Neuronal stem cell (in vitro differentiated cells): ENCODE data around the gene TMEM51.
A peak's percentile ranks its signal among the peaks of the same experiment; 100 is the strongest.

Experiments
- DNase-seq: peaks from one replicate; pipeline ENCODE4 v3.0.0-alpha.2; 2013; ENCODE audit warnings: low spot score
- H2AFZ ChIP-seq: one replicate; pipeline ENCODE4 v1.6.1; 2013; ENCODE audit warnings: mild to moderate bottlenecking, low read length, inconsistent platforms
- H2AK5ac ChIP-seq: 2 replicates; pipeline ENCODE4 v1.6.1; 2013; ENCODE audit warnings: low read depth, mild to moderate bottlenecking, inconsistent platforms, low read length, moderate library complexity, mixed read lengths
- H2BK120ac ChIP-seq: 2 replicates; pipeline ENCODE4 v1.6.1; 2013; ENCODE audit warnings: low read depth, mild to moderate bottlenecking, inconsistent platforms, low read length, moderate library complexity, mixed read lengths
- H2BK12ac ChIP-seq: one replicate; pipeline ENCODE4 v1.6.1; 2013; ENCODE audit warnings: low read length, inconsistent platforms
- H2BK15ac ChIP-seq: 2 replicates; pipeline ENCODE4 v1.6.1; 2013; ENCODE audit warnings: mild to moderate bottlenecking, low read length, inconsistent platforms, mixed read lengths
- H2BK5ac ChIP-seq: one replicate; pipeline ENCODE4 v1.6.1; 2013; ENCODE audit warnings: inconsistent platforms, mild to moderate bottlenecking, low read length, moderate library complexity
- H3K14ac ChIP-seq: one replicate; pipeline ENCODE4 v1.6.1; 2013; ENCODE audit warnings: low read length, inconsistent platforms
- H3K18ac ChIP-seq: 2 replicates; pipeline ENCODE4 v1.6.1; 2013; ENCODE audit warnings: low read length, inconsistent platforms
- H3K23ac ChIP-seq: 2 replicates; pipeline ENCODE4 v1.6.1; 2013; ENCODE audit warnings: low read depth, mild to moderate bottlenecking, mixed read lengths, low read length, inconsistent platforms; ENCODE audit not compliant: poor library complexity
- H3K27ac ChIP-seq: replicated peaks from 3 replicates; pipeline ENCODE4 v1.5.1; 2013; ENCODE audit warnings: low read length, inconsistent platforms
- H3K27me3 ChIP-seq, 3 experiments: 2 replicates each; pipeline ENCODE4 v1.6.1; 2013; ENCODE audit warnings: low read length in 3 of 3, mild to moderate bottlenecking in 2 of 3, inconsistent platforms in 1 of 3, low read depth in 1 of 3, mixed read lengths in 1 of 3, moderate library complexity in 1 of 3; ENCODE audit not compliant: control insufficient read depth in 3 of 3, insufficient read depth in 3 of 3
- H3K36me3 ChIP-seq, 2 donors: replicated peaks in 1 of 2; 2 replicates each; pipeline ENCODE4 v1.6.1; 2013; ENCODE audit warnings: low read length in 2 of 2; ENCODE audit not compliant: control insufficient read depth in 2 of 2, insufficient read depth in 2 of 2
- H3K4ac ChIP-seq: 2 replicates; pipeline ENCODE4 v1.6.1; 2013; ENCODE audit warnings: inconsistent platforms, mild to moderate bottlenecking, low read length, moderate library complexity
- H3K4me1 ChIP-seq, 2 donors: 1 replicate in 1 of 2; 2 replicates in 1 of 2; pipeline ENCODE4 v1.6.1; 2013; ENCODE audit warnings: low read length in 2 of 2, low read depth in 1 of 2; ENCODE audit not compliant: control insufficient read depth in 2 of 2, insufficient read depth in 1 of 2
- H3K4me2 ChIP-seq: one replicate; pipeline ENCODE4 v1.6.1; 2013; ENCODE audit warnings: mild to moderate bottlenecking, low read length, inconsistent platforms; ENCODE audit not compliant: insufficient read depth, poor library complexity, severe bottlenecking
- H3K4me3 ChIP-seq, 2 donors: 2 replicates each; pipeline ENCODE4 v1.5.1; 2013; ENCODE audit warnings: low read length in 2 of 2, mild to moderate bottlenecking in 2 of 2, inconsistent platforms in 1 of 2, moderate library complexity in 1 of 2
- H3K79me1 ChIP-seq: one replicate; pipeline ENCODE4 v1.6.1; 2013; ENCODE audit warnings: low read depth, mild to moderate bottlenecking, inconsistent platforms, low read length, moderate library complexity
- H3K9ac ChIP-seq: one replicate; pipeline ENCODE4 v1.6.1; 2013; ENCODE audit warnings: mild to moderate bottlenecking, low read depth, low read length, inconsistent platforms; ENCODE audit not compliant: poor library complexity
- H3K9me3 ChIP-seq, 2 donors: replicated peaks in 1 of 2; 2 replicates each; pipeline versions ENCODE3 to v1.6.1; 2013; ENCODE audit warnings: low read length in 2 of 2, mild to moderate bottlenecking in 2 of 2, inconsistent platforms in 1 of 2, low read depth in 1 of 2, mixed read lengths in 1 of 2, moderate library complexity in 1 of 2; ENCODE audit not compliant: control insufficient read depth in 2 of 2, insufficient read depth in 1 of 2
- H4K8ac ChIP-seq: one replicate; pipeline ENCODE4 v1.6.1; 2013; ENCODE audit warnings: low read depth, mild to moderate bottlenecking, inconsistent platforms, low read length, moderate library complexity
- H4K91ac ChIP-seq: one replicate; pipeline ENCODE4 v1.6.1; 2013; ENCODE audit warnings: low read length, low read depth, mild to moderate bottlenecking, inconsistent platforms; ENCODE audit not compliant: poor library complexity
- WGBS, 2 donors: extraction: QIAGEN DNeasy Blood & Tissue Kit; methylation state at CpG; one replicate each; pipeline ENCODE4 v1.1.7; 2013; ENCODE audit warnings: missing lambda C conversion rate in 2 of 2, mixed read lengths in 1 of 2; ENCODE audit not compliant: insufficient read length in 2 of 2, insufficient replicate concordance in 1 of 2; ENCODE audit errors: extremely low coverage in 2 of 2; 5-methylcytosine and 5-hydroxymethylcytosine counted together

TMEM51 gene

DNA sequence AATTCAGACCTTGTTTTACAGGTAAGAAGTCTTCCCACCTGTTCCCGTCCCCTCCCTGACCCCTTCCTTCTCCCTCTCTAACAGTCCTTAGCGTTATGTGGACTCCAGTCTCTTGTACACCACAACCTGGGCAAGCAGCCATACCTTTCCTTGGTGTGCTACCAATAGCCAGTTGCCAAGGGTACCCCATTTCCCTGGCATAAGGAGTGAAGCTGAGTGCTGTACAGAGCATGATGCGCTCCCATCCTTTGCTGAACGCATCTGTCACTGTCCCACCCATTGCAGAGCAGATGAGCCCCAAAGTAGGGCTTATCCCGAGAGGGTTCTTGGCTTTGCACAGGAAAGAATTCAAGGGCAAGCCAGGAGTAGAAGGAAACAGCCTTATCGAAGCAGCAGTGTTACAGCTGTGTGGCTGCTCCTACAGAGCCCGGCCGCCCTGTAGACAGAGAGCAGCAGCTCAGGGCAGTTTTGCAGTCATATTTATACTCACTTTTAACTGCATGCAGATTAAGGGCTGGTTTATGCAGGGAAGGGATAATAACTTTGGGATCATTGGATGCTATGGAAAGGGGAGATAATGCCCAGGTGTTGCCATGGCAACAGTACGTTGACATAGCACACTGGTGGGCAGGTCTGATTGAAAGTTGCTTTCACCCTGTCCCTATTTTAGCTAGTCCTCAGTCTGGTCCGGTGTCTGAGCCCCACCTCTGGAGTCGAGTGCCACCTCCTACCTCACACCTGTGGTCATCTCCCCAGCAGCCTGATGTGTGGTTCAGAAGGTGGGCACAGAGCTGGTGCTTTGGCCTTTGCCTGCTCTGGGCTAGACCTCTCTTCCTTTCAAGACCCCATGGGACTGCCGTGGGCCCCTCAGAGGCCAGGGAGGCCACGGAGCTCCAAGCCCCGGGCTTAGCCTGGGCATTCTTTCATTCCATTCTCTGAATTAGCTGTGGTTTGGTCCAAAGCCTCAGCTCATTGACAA is 98.6 kb downstream of the TMEM51 start:
- H4K8ac ChIP-seq: peak overlapping the region; percentile 99
- H2BK120ac ChIP-seq: no peak overlapping the region
- peaks cover 0 to 5% (median 0%) of the 10 kb centered on the region in 3 experiments for H3K27me3 ChIP-seq
- H2AK5ac ChIP-seq: peak overlapping the region; percentile 83
- H3K4me3 ChIP-seq: no peak overlapping the region
- no peak overlapping the region for H3K4me2 ChIP-seq
- H3K9ac ChIP-seq: no peak overlapping the region
- H3K23ac ChIP-seq: peak overlapping the region; percentile 25
- peaks cover 2% of the 10 kb centered on the region for H3K79me1 ChIP-seq
- H2AFZ ChIP-seq: peak overlapping the region; percentile 43
- WGBS, 2 donors: no CpG with 5 or more reads among the region's 14 CpGs
- H3K4me1 ChIP-seq: peaks cover 5 to 7% of the 10 kb centered on the region in 2 donors
- no peak overlapping the region for H3K27ac ChIP-seq
- H4K91ac ChIP-seq: no peak overlapping the region
- peaks cover 0 to 2% of the 10 kb centered on the region in 2 donors for H3K36me3 ChIP-seq
- H3K4ac ChIP-seq: no peak overlapping the region
- peaks cover 3 to 9% of the 10 kb centered on the region in 2 donors for H3K9me3 ChIP-seq
- peak overlapping the region; percentile 47 for H2BK15ac ChIP-seq
- peak overlapping the region; percentile 30 for H2BK12ac ChIP-seq
- H2BK5ac ChIP-seq: peak overlapping the region; percentile 71
- no peak for DNase-seq
- H3K14ac ChIP-seq: peak overlapping the region; percentile 91
- H3K18ac ChIP-seq: peak overlapping the region; percentile 52

DNA sequence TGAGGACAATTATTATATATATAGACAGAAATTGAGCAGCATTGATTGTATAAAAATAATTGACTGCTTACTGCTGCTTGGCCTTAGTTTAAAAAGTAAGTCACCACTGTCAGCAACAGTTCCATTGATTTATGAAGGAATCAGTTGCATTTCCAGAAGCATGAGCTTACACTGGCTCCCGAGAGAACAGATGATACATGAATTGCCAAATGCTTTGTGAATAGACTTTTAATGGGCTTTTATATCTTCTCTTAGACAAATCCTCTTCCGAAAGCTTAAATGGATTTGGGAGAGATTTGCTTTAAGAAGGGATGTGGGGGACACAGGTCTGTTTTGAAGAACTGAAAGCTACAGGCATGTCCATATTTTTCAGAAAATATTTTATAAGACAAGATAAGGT is 101.0 kb downstream of the TMEM51 start:
- no peak overlapping the region for H2AFZ ChIP-seq
- H3K4me1 ChIP-seq: peaks cover 3 to 7% of the 10 kb centered on the region in 2 donors
- H3K4me2 ChIP-seq: no peak overlapping the region
- H3K9ac ChIP-seq: no peak overlapping the region
- no peak overlapping the region for H4K8ac ChIP-seq
- DNase-seq: no peak
- H2BK15ac ChIP-seq: no peak overlapping the region
- H2BK120ac ChIP-seq: no peak overlapping the region
- no peak overlapping the region for H2BK12ac ChIP-seq
- H3K27me3 ChIP-seq: no peaks in the 10 kb centered on the region
- H2AK5ac ChIP-seq: no peak overlapping the region
- H3K4me3 ChIP-seq: no peak overlapping the region
- H3K9me3 ChIP-seq: peaks cover 3 to 9% of the 10 kb centered on the region in 2 donors
- H3K4ac ChIP-seq: no peak overlapping the region
- H4K91ac ChIP-seq: no peak overlapping the region
- H3K14ac ChIP-seq: no peak overlapping the region
- H3K27ac ChIP-seq: no peak overlapping the region
- peaks cover 0 to 2% of the 10 kb centered on the region in 2 donors for H3K36me3 ChIP-seq
- no peak overlapping the region for H2BK5ac ChIP-seq
- no CpG with 5 or more reads among the region's 2 CpGs for WGBS, 2 donors
- H3K18ac ChIP-seq: no peak overlapping the region
- H3K79me1 ChIP-seq: peaks cover 2% of the 10 kb centered on the region
- H3K23ac ChIP-seq: no peak overlapping the region

DNA sequence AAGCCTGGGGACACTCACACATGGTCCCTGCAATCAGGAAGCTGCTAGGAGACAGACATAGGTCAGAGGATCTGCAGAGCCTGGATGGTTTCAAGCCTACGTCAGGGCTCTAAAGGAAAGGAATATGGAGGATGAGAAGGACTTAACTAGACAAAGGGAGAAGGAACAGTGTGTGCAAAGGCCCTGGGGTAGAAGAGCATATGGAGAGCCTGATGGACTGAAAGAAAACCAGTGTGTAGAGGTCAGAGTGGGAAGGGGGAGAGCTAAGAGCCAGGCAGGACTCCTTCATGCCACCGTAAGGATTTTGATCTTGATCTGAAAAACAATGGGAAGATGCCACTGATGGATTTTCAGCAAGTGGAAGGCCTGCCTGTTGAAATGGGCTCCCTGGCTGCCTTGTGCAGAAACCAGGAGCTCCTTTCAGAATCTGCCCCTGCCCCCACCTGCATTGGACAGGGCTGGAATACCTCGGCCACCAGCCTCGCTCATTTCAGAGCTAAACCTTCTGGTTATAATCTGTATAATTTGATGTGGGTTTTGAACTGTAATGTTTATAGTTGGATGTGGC is 102.1 kb downstream of the TMEM51 start:
- WGBS, 2 donors: no CpG with 5 or more reads among the region's 4 CpGs
- no peak overlapping the region for H4K91ac ChIP-seq

DNA sequence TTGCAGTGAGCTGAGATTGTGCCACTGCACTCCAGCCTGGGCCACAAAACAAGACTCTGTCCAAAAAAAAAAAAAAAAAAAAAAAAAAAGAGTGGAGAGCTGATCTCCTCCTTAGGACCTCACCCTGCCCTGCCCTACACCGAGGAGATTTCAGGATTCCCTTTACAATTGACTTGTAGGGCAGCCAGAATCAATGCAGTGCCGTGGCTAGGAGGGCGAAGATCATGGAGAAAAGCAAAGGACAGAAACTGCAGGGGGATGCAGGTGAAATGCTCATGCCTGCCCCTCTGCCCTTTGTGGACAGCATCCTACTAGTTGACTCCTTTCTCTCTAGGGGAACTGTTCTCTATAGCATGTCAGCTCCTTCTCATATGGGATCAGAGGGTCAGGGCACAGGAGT is 103.0 kb downstream of the TMEM51 start:
- H2AFZ ChIP-seq: no peak overlapping the region

More for the DNA sequence above, 102.1 kb downstream of the TMEM51 start:
- Histone ChIP-seq H3K4me2 (no peak overlapping the region), H3K23ac (no peak overlapping the region), H2BK120ac (no peak overlapping the region), H3K4ac (no peak overlapping the region), H3K27ac (no peak overlapping the region), H2BK15ac (no peak overlapping the region), H2BK12ac (no peak overlapping the region), H2AK5ac (no peak overlapping the region), H3K79me1 (peaks cover 2% of the 10 kb centered on the region), H2BK5ac (no peak overlapping the region), H4K8ac (no peak overlapping the region), H3K36me3 (peaks cover 0 to 2% of the 10 kb centered on the region in 2 donors), H3K18ac (no peak overlapping the region), H3K9ac (no peak overlapping the region), H3K4me3 (no peak overlapping the region), H3K9me3 (peaks cover 3 to 9% of the 10 kb centered on the region in 2 donors), H3K14ac (no peak overlapping the region), H3K27me3 (no peaks in the 10 kb centered on the region), H3K4me1 (peaks cover 3 to 7% of the 10 kb centered on the region in 2 donors), H2AFZ (no peak overlapping the region)
- no peak for DNase-seq

More for the DNA sequence above, 103.0 kb downstream of the TMEM51 start:
- peaks cover 2% of the 10 kb centered on the region for H3K79me1 ChIP-seq
- H3K27me3 ChIP-seq: no peaks in the 10 kb centered on the region
- H3K4ac ChIP-seq: no peak overlapping the region
- H3K36me3 ChIP-seq: peaks cover 0 to 2% of the 10 kb centered on the region in 2 donors
- H4K8ac ChIP-seq: no peak overlapping the region
- no peak overlapping the region for H3K27ac ChIP-seq
- H3K23ac ChIP-seq: no peak overlapping the region
- no peak overlapping the region for H2AK5ac ChIP-seq
- peaks cover 3 to 7% of the 10 kb centered on the region in 2 donors for H3K4me1 ChIP-seq
- H2BK120ac ChIP-seq: no peak overlapping the region
- no peak overlapping the region for H3K14ac ChIP-seq
- WGBS, 2 donors: no CpG with 5 or more reads among the region's 3 CpGs
- DNase-seq: no peak
- no peak overlapping the region for H3K18ac ChIP-seq
- H3K4me3 ChIP-seq: no peak overlapping the region
- H2BK15ac ChIP-seq: no peak overlapping the region
- no peak overlapping the region for H3K9ac ChIP-seq
- H2BK5ac ChIP-seq: no peak overlapping the region
- peaks cover 3 to 9% of the 10 kb centered on the region in 2 donors for H3K9me3 ChIP-seq
- no peak overlapping the region for H2BK12ac ChIP-seq
- H3K4me2 ChIP-seq: no peak overlapping the region
- no peak overlapping the region for H4K91ac ChIP-seq
